Hepatocyte (in vitro differentiated cells): ENCODE data around the gene CDC42BPA.

Experiments used
- CTCF ChIP-seq: fragments of 200-600 bp; sonication (generic); IDR thresholded peaks from 2 replicates; pipeline ENCODE4 v1.5.1; 2016; ENCODE audit warnings: antibody characterized with exemption, mild to moderate bottlenecking; ENCODE audit not compliant: poor library complexity
- EZH2 ChIP-seq: fragments of 200-600 bp; sonication (generic); IDR thresholded peaks from 2 replicates; pipeline ENCODE4 v1.6.1; 2016; ENCODE audit warnings: antibody characterized with exemption, mild to moderate bottlenecking, borderline replicate concordance
- EZH2phosphoT487 ChIP-seq: fragments of 200-600 bp; sonication (generic); IDR thresholded peaks from one replicate; pipeline ENCODE4 v1.6.1; 2018; ENCODE audit warnings: antibody characterized with exemption, mild to moderate bottlenecking, low read depth, moderate library complexity; ENCODE audit not compliant: unreplicated experiment, severe bottlenecking

GRCh38 chr1:227010645-227011044, 307.6 kb downstream of the CDC42BPA start:
- TF ChIP-seq CTCF (no peak), EZH2 (no peak), EZH2phosphoT487 (no peak)
